GM12874 (cell line): ENCODE results near the gene RNF34.

Experiments used
- CTCF ChIP-seq: IDR thresholded peaks from 2 replicates; pipeline ENCODE4 v1.5.1; 2011; ENCODE audit warnings: low read depth, mild to moderate bottlenecking, control low read depth, low read length, moderate library complexity; ENCODE audit not compliant: insufficient read depth

The RNF34 gene

GRCh38 chr12:121443193-121443870 lies 43.4 kb downstream of the RNF34 start:
- peak; percentile 95 for TF ChIP-seq CTCF

- TF ChIP-seq CTCF = no peak
Observed at GRCh38 chr12:121443911-121444841, 44.3 kb downstream of the RNF34 start.

GRCh38 chr12:121444842-121445202 lies 44.9 kb downstream of the RNF34 start:
- no peak for TF ChIP-seq CTCF

GRCh38 chr12:121446750-121447149 lies 46.8 kb downstream of the RNF34 start:
- no peak for TF ChIP-seq CTCF

- no peak for TF ChIP-seq CTCF
Observed at GRCh38 chr12:121448771-121449315, 48.9 kb downstream of the RNF34 start.

GRCh38 chr12:121451961-121452339 lies 52.0 kb downstream of the RNF34 start:
- no peak for TF ChIP-seq CTCF

GRCh38 chr12:121452340-121452984 lies 52.5 kb downstream of the RNF34 start:
- no peak for TF ChIP-seq CTCF
